ENCODE measurements around the gene NAPSA. TPM values are rescaled to one million over a fixed set of nuclear protein-coding genes. Genes with fewer than 3 reads are reported as not detected.

The NAPSA gene
- total RNA-seq, 4 donors from 2014 or later, result 1.7 to 3.7 (median 3.5) TPM; not detected in 1

GRCh38 chr19:50314724-50315708, 50.4 kb downstream of the NAPSA start:
- Histone ChIP-seq H3K9me3 (no peaks in the 10 kb centered on the region), H3K4me3 (no peak overlapping the region), H3K27me3 (peaks cover 79% of the 10 kb centered on the region), H3K36me3 (no peaks in the 10 kb centered on the region), H3K4me1 (peaks cover 25% of the 10 kb centered on the region), H3K27ac (no peak overlapping the region)
- no peak for TF ChIP-seq POLR2AphosphoS5 (IDR thresholded peaks at IDR 0.05)
- no peak for TF ChIP-seq CTCF (IDR thresholded peaks at IDR 0.05)
- TF ChIP-seq EP300 (IDR thresholded peaks at IDR 0.05), result no peak
- 4% methylated on average over 38 of the region's 40 CpGs for WGBS
- peak in 1 of 2 donors; percentile 47 for DNase-seq (ENCODE audit: low spot score in 2 of 2)

DNA sequence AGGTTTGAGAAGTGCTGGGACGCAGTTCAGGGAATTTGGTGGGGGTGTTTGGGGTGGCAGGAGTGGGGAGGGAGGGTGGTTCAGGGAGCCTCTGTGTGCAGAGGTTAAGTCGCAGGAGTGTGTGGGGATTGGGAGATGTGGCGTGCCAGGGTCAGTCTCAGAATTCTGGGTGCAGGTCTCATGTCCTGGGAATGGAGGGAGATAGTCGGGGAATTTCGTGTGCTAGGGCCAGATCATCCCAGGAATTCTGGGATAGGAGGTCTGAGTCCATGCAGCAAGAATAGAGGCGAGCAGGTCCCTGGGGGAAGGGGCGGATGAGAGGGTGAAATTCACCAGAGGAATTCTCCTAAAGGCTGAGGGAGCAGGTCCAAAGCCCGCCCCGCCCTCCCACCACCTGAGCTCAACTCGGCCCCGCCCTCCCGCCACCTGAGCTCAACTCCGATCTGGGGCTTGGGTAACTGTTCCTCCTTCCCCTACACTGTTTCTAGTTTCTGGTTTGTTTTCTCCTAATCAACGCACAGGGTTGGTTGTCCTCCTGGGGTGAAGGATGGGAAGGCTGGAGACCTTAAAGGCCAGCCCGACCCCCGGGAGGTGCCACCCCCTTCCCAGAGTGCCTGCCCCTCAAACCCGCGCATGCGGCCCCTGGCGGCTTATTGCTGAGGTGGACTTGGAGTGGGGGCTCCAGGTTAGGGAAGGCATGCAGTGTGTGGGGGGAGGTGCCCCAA, 51.5 kb downstream of the NAPSA start:
- H3K9me3 ChIP-seq, result no peaks in the 10 kb centered on the region
- H3K4me1 ChIP-seq, result peaks cover 25% of the 10 kb centered on the region
- H3K4me3 ChIP-seq, result no peak overlapping the region
- no peak for TF ChIP-seq CTCF (IDR thresholded peaks at IDR 0.05)
- H3K36me3 ChIP-seq, result no peaks in the 10 kb centered on the region
- DNase-seq (ENCODE audit: low spot score in 2 of 2), result no peak
- no peak overlapping the region for H3K27ac ChIP-seq
- WGBS, result 3% methylated on average over 18 of the region's 20 CpGs
- peaks cover 85% of the 10 kb centered on the region for H3K27me3 ChIP-seq

DNA sequence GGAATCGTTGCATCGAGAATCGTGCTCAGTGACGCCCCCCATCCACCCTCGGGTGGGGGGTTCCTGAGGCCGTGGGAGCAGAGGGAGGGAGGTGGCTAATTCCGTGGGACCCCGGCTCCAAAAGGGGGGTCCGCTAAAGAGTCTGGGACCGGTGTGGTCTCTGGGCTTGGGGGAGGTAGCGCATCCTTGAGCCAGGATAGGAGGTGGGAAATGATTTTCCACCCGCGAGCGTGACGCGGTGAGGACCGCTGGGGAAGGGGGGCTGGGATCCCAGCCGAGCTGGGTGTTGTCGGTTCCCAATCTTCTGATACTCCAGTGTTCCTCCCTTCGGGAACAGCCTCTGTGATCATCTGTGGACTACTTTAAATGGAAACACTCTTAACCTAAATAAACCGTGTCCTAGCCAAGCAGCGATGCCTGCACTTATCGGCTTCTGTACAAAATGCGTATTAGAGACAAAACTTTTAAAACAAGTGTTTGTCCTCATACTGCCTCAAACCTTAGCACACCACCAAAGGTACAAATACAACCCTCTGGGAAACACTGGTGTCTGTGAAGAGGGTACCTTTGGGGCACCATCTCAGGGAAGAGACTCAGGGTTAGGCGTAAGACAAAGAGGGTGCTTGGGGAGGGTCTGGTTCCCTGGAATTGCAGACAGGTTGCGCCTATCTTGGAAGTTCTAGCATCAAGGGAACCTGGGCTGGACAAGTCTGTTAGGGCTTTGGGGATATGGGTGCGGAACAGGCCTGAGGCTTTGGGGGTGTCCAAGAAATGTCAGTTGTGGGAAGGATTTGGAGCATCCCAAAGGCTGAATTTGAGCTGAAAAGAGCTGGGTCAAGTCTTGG, 52.2 kb downstream of the NAPSA start:
- Histone ChIP-seq H3K36me3 (no peaks in the 10 kb centered on the region), H3K27ac (no peak overlapping the region), H3K4me3 (no peak overlapping the region), H3K9me3 (no peaks in the 10 kb centered on the region), H3K4me1 (peaks cover 25% of the 10 kb centered on the region), H3K27me3 (peaks cover 85% of the 10 kb centered on the region)
- 11% methylated on average over 20 of the region's 27 CpGs for WGBS
- no peak for DNase-seq (ENCODE audit: low spot score in 2 of 2)
- TF ChIP-seq POLR2AphosphoS5 (IDR thresholded peaks at IDR 0.05) (no peak), CTCF (IDR thresholded peaks at IDR 0.05) (no peak), POLR2A (IDR thresholded peaks at IDR 0.05) (no peak), EP300 (IDR thresholded peaks at IDR 0.05) (no peak)

DNA sequence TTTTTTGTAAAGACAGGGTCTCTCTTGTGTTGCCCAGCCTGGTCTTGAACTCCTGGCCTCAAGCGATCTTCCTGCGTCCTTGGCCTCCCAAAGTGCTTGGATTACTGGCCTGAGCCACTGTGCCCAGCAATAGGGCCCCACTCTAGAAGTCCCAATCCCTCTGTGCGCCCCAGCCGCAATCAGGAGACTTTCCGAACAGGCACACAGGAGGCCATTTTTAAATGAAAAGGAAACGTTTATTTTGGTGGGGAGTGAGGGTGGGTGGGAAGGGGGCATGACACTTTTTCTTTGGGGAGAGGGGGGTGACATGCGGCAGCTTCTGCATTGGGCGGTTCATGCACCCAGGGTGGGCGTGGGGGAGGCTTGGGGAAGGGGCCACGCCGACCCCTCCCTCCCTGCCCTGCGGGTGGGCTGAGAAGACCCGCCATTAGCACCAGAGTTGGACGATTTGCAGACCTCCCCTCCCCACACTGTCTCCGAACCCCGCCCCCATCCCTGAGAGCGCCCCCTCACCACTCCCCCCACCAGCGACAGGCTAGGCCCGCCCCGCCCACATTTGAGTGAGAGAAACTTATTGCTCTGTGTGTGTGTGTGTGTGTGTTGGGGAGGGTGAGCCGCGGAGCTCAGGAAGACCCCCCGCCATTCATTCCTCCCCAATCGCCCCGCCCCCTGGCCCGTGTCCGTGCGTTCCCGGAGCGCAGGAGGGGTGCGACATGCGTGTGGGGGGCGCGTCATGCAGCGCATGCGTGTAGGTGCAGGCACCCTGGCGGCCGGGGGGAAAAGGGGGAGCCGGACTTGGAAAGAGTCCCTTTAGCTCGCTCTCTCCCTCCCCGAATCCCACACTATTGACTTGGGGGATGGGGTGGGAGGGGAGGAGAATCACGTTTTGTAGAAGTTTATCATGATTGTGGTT, 53.5 kb downstream of the NAPSA start:
- Histone ChIP-seq H3K9me3 (no peaks in the 10 kb centered on the region), H3K36me3 (peaks cover 3% of the 10 kb centered on the region), H3K27ac (no peak overlapping the region), H3K4me3 (no peak overlapping the region), H3K27me3 (peaks cover 76% of the 10 kb centered on the region), H3K4me1 (peaks cover 25% of the 10 kb centered on the region)
- 5% methylated on average over 36 of the region's 42 CpGs for WGBS
- no peak for DNase-seq (ENCODE audit: low spot score in 2 of 2)
- no peak for TF ChIP-seq CTCF (IDR thresholded peaks at IDR 0.05)
- TF ChIP-seq POLR2AphosphoS5 (IDR thresholded peaks at IDR 0.05), result no peak
- no peak for TF ChIP-seq POLR2A (IDR thresholded peaks at IDR 0.05)

Measured in suprapubic skin (tissue), 4 donors.